Measurements from ENCODE around the gene DEDD.

DNA sequence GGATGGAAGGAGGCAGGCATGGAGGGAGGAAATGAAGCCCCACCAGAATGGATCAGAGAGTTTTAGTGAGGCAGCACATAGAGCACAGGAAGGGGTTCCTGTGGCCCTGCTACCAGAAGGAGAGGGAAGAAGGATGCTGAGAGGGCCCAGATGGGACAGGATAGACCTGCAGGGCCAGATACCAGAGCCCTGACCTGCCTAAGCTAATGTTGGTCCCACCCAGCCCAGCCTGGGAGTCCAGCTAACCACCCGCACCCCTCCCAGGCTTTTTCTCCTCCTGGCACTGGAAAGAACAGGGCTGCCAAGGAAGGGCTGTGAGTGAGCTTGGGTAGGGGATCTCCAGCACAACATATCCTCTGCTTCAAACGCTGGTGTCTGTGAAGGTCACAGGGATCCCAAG, 50.0 kb downstream of the DEDD start:
- no peak for TF ChIP-seq GATA3 (IDR thresholded peaks at IDR 0.05; ENCODE audit: low read depth, low read length)
- no peak for TF ChIP-seq GATA2 (IDR thresholded peaks at IDR 0.05; ENCODE audit: low read depth, low read length)
